Loucy (cell line): ENCODE measurements around the gene FBXL15.
A peak's percentile ranks its signal among the peaks of the same experiment; 100 is the strongest.

Source experiments
- H2AFZ ChIP-seq: fragments of 200-600 bp; sonication (generic); 2 replicates; pipeline ENCODE4 v1.6.0; 2016; ENCODE audit warnings: antibody characterized with exemption, mild to moderate bottlenecking, low read length, moderate library complexity
- H3F3A ChIP-seq: fragments of 200-600 bp; 2 replicates; pipeline ENCODE4 v1.6.0; 2016; ENCODE audit warnings: antibody characterized with exemption, low read depth, mild to moderate bottlenecking
- H3K27me3 ChIP-seq: fragments of 200-600 bp; sonication (generic); 2 replicates; pipeline ENCODE4 v1.6.1; 2014; ENCODE audit warnings: low read length, mild to moderate bottlenecking; ENCODE audit not compliant: insufficient read depth, poor library complexity, severe bottlenecking
- H3K36me3 ChIP-seq: fragments of 200-600 bp; sonication (generic); 2 replicates; pipeline ENCODE4 v1.6.1; 2016; ENCODE audit warnings: low read length; ENCODE audit not compliant: insufficient read depth
- H3K4me1 ChIP-seq: fragments of 200-600 bp; sonication (generic); 2 replicates; pipeline ENCODE4 v1.5.1; 2014; ENCODE audit warnings: low read length, mild to moderate bottlenecking; ENCODE audit not compliant: insufficient read depth, poor library complexity, severe bottlenecking
- H3K4me2 ChIP-seq: fragments of 200-600 bp; sonication (generic); 2 replicates; pipeline ENCODE4 v1.6.0; 2014; ENCODE audit warnings: antibody characterized with exemption, low read length, low read depth, mild to moderate bottlenecking; ENCODE audit not compliant: poor library complexity, severe bottlenecking
- H3K4me3 ChIP-seq: fragments of 200-600 bp; sonication (generic); 2 replicates; pipeline ENCODE4 v1.5.1; 2014; ENCODE audit warnings: low read length, mild to moderate bottlenecking, mixed read lengths; ENCODE audit not compliant: poor library complexity, severe bottlenecking
- H3K79me2 ChIP-seq: fragments of 200-600 bp; sonication (generic); 2 replicates; pipeline ENCODE4 v1.6.1; 2014; ENCODE audit warnings: low read length; ENCODE audit not compliant: insufficient read depth
- H3K9ac ChIP-seq: fragments of 200-600 bp; sonication (generic); 2 replicates; pipeline ENCODE4 v1.6.0; 2014; ENCODE audit warnings: mild to moderate bottlenecking, low read depth, low read length, moderate library complexity; ENCODE audit not compliant: poor library complexity, severe bottlenecking
- H3K9me2 ChIP-seq: fragments of 200-600 bp; sonication (generic); replicated peaks from 2 replicates; pipeline ENCODE4 v1.6.1; 2016; ENCODE audit warnings: low read depth, low read length, mixed read lengths
- H3K9me3 ChIP-seq: fragments of 200-600 bp; sonication (generic); 2 replicates; pipeline ENCODE4 v1.6.1; 2014; ENCODE audit warnings: mild to moderate bottlenecking, antibody characterized with exemption, low read length, low read depth; ENCODE audit not compliant: insufficient read depth
- H4K20me1 ChIP-seq: fragments of 200-600 bp; sonication (generic); 2 replicates; pipeline ENCODE4 v1.6.0; 2014; ENCODE audit warnings: antibody characterized with exemption, low read length, mild to moderate bottlenecking; ENCODE audit not compliant: insufficient read depth, poor library complexity, severe bottlenecking
- CTCF ChIP-seq: fragments of 200-600 bp; sonication (generic); conservative IDR thresholded peaks from 2 replicates; pipeline ENCODE4 v1.5.1; 2014; ENCODE audit warnings: mild to moderate bottlenecking, antibody characterized with exemption, low read length
- EZH2phosphoT487 ChIP-seq: fragments of 200-600 bp; IDR thresholded peaks from 2 replicates; pipeline ENCODE4 v1.6.1; 2018; ENCODE audit warnings: antibody characterized with exemption, mild to moderate bottlenecking, moderate library complexity, borderline replicate concordance

The FBXL15 gene

DNA sequence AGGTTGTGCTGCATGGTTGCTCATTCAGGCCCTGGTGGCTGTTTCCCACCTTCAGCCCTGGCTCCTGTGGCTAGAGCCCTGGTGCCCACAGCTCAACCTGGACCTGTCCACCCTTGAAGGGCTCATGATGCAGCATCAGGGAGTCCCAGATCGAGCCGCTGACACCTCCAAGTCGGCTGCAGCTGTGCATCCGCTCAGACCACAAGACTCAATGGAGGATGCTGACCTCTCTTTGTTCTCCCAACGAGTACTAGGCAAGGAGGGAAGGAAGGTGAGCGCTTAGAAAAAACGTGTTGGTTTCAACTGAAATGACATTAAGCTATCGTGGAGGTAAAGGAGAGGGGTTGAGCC lies 40.2 kb downstream of the FBXL15 start:
- Histone ChIP-seq H3K9me3 (no peaks in the 10 kb centered on the region), H3F3A (no peaks in the 10 kb centered on the region), H3K4me1 (peaks cover 16% of the 10 kb centered on the region), H3K36me3 (no peaks in the 10 kb centered on the region; the same call in 1 of the 2 replicates), H3K27me3 (no peaks in the 10 kb centered on the region), H3K4me3 (peak overlapping the region; percentile 87), H4K20me1 (no peaks in the 10 kb centered on the region), H3K9ac (peak overlapping the region; percentile 69), H3K4me2 (peak overlapping the region; percentile 98), H3K9me2 (no peaks in the 10 kb centered on the region), H3K79me2 (no peaks in the 10 kb centered on the region), H2AFZ (peak overlapping the region; percentile 99)
- TF ChIP-seq EZH2phosphoT487 = no peak
- no peak for TF ChIP-seq CTCF

DNA sequence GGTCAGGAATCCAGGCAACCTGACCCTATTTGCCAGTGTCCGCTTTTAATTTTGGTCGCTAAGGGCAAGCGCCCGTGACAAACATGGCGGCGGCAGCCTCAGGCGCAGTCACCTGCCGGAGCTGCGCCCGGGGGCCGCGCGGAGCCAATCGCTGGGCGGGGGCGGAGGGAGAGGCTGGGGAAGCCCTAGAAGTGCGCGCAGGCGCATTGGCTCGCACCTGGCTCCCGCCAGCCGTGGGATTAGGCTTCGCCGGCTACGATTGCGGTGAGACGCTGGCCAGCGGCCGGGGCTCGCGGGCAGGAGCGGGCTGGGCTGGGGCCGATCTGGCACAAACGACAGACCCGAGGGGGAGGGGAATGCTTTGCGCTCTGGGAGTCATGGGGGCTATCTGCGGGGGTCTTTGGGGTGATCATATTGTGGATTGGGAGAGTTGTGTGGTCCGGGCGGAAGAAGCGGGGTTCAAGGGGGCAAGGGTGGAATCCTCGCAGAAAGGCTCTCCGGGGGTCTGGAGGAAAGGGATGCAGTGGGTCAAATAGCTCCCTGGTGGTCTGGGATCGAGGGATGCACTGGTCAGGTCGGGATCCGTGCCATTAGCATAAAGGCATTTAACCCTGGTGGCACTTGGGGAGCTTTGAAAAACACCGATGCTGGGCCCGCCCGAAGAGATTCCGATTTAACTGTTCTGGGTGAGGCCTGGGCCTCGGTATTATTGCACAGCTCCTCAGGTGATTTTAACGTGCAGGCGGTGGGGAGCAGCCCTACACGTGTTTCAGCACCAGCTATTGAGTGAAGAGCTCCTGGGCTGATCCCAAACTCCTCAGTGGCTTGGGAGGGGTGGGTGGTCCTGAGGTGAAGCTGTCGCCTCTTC lies 40.8 kb downstream of the FBXL15 start:
- H2AFZ ChIP-seq = peak overlapping the region; percentile 99
- TF ChIP-seq EZH2phosphoT487 = no peak
- TF ChIP-seq CTCF = no peak
- H3K9ac ChIP-seq = peak overlapping the region; percentile 69
- peak overlapping the region; percentile 87 for H3K4me3 ChIP-seq
- H3F3A ChIP-seq = no peaks in the 10 kb centered on the region
- no peaks in the 10 kb centered on the region for H3K9me2 ChIP-seq
- H3K36me3 ChIP-seq = no peaks in the 10 kb centered on the region
- H3K79me2 ChIP-seq = no peaks in the 10 kb centered on the region
- H3K4me1 ChIP-seq = peaks cover 16% of the 10 kb centered on the region
- H3K4me2 ChIP-seq = peak overlapping the region; percentile 98
- H3K9me3 ChIP-seq = no peaks in the 10 kb centered on the region
- no peaks in the 10 kb centered on the region for H3K27me3 ChIP-seq
- H4K20me1 ChIP-seq = no peaks in the 10 kb centered on the region

DNA sequence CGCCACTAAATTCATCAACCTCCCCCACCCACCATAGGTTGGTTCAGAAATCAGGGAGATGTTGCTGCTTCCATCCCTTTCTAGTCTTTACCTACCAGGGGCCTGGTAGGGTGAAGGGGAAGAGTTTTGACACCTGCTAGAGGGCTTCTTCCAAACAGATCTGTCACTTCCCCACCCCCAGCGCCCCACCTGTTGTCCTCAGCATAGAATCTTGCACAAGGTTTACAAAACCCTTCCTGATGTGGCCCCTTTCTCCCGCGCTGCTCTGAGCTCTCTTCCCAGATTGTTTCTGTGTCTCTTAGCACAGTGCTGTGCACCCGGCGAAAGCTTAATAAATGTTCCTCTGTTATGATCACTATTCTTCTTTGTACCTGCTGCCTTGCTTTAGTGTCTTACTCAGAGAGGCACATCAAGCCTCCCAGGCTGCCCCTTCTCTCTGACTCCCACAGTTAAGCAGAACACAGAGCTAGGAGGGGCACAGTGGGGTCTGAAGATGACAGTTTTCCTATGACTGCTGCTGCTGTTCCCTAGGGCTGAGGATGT lies 41.9 kb downstream of the FBXL15 start:
- no peaks in the 10 kb centered on the region for H3K9me2 ChIP-seq
- no peak for TF ChIP-seq CTCF
- no peak for TF ChIP-seq EZH2phosphoT487
- no peak overlapping the region for H3K9ac ChIP-seq
- no peaks in the 10 kb centered on the region for H4K20me1 ChIP-seq
- no peaks in the 10 kb centered on the region for H3K9me3 ChIP-seq
- no peak overlapping the region for H3K4me3 ChIP-seq
- H3K27me3 ChIP-seq = no peaks in the 10 kb centered on the region
- H2AFZ ChIP-seq = no peak overlapping the region
- no peaks in the 10 kb centered on the region for H3F3A ChIP-seq
- no peaks in the 10 kb centered on the region for H3K79me2 ChIP-seq
- peak overlapping the region; percentile 98 for H3K4me2 ChIP-seq
- H3K4me1 ChIP-seq = peaks cover 16% of the 10 kb centered on the region
- no peaks in the 10 kb centered on the region for H3K36me3 ChIP-seq
